HG02938 (cell line): ENCODE results near the gene ANXA1.

Experiments used
- ATAC-seq: cut with Tn5 transposase; IDR thresholded peaks from one replicate; pipeline ENCODE4 v1.9.1; 2021; ENCODE audit warnings: mild to moderate bottlenecking, moderate library complexity; ENCODE audit not compliant: unreplicated experiment

ANXA1 gene

DNA sequence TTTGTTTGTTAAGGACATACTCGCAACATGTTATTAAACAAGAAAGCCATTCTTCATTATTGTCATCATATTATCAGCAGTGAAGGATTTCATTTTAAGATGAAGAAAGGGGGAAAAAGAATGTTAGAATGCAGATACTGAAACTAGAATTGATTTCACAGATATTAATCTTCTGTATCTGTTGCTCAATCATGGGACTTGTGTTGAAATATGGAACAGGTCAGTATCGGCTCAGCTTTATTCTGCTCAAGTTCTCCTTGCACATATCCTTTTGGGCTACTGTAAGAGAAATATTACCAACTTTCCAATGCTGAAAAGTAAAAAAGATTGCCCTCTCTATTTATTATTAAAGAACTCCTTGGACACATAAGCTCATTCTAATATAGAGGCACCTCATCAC lies 13.8 kb upstream of the ANXA1 start:
- ATAC-seq, result no peak

DNA sequence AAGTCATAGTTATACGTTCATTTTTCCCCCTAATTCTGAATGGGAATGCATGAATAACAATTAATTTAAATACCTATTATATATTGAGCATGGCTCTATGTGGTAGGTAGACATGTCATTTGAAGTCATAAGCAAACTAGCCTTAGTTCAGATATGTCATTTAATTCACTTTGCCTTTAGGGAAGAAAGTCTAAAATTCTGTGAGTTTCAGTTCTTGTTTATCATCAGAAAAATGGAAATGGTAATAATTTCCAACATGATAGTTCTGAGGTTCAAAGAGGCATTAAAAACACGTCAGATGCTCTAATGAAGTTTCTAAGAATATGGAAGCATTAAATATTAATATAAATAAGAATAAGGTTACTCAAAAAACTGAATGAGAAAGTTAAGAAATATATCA lies 13.1 kb upstream of the ANXA1 start:
- ATAC-seq, result no peak

DNA sequence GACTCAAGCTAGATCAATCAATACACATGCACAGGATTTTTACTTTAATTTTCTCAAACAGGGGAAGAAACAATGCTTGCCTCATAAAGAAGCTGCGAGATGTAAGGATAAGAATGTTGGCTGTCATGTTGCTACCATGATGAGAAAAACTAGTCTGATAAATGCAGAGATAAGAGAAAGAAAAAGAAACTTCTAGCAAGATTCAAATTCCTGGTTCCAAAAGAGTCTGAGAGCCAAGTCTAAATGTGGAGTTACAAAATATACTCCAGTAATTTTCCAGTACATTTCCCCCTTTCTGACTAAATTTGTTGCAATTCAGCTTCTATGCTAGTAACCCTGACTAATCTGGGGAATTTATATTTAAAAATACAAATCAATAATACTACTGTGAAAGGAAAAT lies 10.4 kb upstream of the ANXA1 start:
- ATAC-seq, result no peak

DNA sequence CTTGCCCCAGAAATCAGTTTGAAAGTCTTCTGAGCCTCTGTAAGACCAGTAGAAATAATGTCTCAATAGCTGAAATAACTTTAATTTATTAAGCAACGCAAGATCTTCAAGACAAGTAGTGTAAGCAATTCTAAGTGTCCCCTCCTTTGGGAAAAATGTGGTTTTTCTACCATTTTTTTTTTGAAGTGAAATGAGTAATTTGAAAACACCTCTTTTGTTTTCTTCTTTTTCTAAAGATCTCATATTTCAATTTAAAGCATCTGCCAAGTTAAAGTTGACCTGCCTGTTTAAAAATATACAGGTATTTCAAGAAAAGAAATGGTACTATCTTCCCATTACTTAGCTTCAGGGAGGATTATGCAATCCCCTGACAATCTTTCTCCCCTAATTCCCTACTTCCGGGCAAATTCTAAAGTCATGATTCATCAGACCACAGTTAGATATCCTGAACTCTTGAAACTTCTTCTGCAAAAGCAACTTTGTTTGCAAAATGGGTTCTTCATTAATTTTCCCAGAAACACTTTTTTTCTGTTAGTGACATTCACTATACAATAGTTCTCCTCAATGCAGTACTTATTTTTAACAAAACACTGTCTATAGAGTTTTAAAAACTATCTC lies 7.8 kb upstream of the ANXA1 start:
- no peak for ATAC-seq

DNA sequence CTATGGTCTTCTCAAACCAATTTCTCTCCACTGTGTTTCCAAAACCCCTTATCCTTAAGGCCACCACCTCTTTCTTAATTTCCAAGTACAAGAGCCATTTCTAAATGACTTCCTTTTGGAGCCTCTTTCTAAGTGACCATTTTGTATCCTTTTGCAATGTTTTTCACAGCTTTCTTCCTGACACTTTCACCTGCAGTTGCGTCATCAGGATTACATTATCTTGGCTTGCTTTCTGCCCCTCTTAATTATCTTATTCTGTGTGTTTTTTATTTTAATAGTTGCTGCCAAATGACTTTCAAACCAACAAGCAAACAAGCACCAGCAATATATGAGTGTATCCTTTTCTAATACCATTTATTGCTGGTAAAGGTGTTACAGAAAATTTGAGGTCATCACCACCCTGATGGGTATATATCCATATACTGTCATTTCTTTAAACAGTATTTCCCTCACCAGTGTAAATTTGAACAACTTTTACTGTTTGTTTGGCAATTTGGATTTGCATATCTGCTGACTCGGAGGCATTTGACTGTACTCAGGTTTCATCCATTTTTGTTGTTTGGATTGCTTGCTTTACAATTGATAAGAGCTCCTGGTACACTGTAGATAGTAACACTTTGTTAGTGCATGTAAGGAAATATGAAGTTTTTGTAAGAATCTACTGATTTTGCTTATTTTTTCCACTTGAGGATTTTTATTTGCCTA lies 5.4 kb upstream of the ANXA1 start:
- ATAC-seq, result no peak

DNA sequence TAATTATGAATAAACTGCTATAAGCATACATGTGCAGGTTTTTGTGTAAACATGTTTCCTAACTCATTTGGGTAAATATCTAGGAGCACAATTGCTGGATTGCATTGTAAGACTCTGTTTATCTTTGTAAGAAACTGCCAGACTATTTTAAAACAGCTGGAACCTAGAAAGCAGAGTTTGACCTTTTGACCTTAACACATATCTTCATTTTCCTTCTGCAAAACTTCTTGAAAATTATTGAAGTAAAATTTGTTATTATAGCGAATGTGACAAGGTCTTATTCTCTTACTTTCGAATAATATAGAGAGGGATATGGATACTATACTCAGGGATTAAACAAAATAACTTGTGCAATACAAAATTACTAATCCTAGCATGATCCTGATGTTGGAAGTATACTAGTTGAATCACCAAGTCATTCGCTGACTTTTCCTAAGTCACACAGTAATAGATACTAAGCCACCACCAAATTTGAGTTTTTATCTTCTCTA lies 3.2 kb upstream of the ANXA1 start:
- no peak for ATAC-seq

DNA sequence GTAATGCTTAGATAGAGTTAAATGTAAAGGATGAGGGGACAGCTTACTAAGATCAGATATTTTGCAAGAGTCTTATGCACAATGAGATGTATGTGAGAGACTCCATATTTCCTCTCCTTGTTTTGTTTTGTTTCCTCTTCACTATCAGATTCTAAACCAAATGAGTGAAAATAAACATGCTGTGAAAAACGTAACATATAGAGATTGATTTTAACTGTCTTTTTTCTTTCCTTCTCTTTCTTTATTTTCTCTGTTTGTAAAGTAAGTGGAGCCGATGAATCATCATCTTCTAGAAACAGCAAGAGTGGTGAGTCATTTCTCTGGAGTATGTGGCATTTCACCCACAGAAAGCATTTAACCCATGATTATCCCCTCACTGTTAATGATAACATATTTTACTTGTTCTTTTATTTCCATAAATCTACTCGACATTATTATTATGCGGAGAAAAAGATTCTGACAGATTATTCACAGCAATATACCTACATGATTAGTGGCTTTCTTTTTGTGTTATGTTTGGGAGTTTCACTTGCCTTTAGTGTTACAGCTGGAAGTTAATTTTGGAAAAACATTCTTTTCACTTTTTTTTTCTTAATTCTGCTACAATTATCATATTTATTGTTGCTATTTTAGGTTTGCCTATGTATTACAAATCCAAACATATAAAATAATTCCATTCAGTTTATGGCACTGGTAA lies 2.1 kb upstream of the ANXA1 start:
- peak; percentile 83 for ATAC-seq

DNA sequence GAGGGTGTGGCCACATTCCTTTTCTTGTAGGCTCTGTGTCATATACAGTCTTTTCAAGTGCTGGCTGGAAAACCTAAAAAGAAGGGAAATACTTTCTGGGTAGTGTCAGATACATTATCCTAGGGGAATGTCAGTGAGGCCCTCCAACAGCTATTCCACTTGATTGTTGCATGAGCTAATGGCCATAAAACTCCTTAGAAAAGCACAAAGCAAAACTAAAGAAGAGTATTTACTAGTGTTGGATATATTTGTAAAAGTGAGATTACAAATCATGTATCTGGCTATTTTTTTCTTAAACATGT lies 829 bp downstream of the ANXA1 start:
- ATAC-seq, result no peak

DNA sequence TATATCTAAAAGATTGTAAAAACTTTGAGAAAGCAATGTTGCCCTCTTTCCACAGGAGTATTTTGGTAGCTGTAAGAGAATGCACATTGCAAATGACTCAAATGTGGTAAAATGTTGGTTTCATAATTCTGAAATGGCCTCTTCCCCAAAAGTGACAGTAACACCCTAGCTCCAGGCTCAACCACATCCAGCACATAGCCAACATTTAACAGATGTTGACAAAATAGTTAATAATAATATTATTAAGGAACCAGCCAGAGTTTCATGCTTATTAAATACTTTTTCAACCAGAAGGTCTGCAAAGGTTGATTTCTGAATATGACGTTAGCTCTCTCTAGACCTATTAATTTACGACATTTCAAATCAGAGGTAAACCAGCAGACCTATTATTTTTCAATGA lies 1.3 kb downstream of the ANXA1 start:
- peak; percentile 66 for ATAC-seq

DNA sequence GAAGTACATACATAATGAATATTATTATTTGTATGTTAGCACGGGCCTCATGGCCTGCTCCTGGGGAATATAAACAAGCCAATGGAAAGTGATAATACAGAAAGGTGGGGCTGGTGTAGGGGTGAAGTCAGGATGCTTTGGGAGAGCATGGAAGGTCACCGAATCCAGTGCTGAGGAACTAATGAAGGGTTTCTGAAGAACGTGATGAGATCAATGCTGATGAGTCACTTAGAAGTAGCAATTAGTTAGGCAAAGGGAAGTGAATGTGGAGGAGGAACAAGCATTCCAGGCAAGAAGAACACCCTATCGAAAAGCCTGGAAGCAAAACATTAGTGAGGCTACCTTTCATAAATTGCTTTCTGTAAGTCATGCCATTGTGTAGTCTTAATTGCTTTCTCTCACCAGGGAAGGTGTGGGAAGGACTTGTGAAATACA lies 2.1 kb downstream of the ANXA1 start:
- ATAC-seq, result no peak

DNA sequence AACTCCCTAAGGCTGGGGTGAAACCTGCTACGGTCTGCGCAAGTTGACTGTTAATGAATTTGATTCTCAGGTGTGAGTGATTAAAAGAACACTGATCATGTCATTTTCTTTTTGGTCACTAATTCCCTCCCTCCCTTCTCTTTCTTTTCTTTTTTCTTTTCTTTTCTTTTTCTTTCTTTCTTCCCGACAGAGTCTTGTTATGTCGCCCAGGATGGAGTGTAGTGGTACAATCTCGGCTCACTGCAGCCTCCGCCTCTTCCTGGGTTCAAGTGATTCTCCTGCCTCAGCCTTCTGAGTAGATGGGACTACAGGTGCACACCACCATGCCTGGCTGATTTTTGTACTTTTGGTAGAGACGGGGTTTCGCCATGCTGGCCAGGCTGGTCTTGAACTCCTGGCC lies 2.6 kb downstream of the ANXA1 start:
- ATAC-seq, result no peak

DNA sequence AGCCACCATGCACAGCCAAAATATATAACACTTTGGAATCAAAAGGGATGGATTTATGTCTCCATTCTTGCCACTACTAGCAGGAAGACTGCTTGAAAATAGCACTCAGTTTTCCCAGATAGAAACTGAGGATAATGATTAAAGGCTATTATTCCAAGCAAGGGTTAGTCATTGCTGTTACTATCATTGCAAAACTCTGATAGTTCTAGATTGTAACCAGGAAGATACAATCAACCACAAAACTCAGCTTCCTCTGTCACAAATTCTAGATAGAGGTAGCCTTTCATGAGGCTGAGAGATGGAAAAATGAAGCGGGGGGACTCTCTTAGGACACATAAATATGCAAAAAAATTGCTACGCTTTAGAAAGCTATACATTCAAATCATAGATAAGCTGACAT lies 3.1 kb downstream of the ANXA1 start:
- ATAC-seq, result no peak

DNA sequence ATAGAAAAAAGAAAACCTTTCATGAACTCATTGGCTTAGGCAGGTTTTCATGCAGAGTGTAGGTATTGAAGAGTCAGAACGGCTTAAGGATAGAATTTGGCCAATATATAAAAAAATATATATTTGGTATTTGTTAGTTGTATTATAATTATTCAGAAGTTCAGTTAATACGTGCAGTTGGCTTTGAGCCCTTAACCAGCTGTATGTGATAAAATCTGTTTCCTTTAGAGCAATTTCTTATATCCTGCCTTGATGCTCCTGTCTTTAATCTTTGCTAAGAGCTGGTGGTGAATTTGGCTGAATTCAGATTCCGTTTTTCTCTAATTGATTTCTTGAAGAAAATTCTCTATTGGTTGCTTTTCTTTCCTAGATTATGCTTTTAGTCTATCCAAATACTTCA lies 3.7 kb downstream of the ANXA1 start:
- no peak for ATAC-seq

DNA sequence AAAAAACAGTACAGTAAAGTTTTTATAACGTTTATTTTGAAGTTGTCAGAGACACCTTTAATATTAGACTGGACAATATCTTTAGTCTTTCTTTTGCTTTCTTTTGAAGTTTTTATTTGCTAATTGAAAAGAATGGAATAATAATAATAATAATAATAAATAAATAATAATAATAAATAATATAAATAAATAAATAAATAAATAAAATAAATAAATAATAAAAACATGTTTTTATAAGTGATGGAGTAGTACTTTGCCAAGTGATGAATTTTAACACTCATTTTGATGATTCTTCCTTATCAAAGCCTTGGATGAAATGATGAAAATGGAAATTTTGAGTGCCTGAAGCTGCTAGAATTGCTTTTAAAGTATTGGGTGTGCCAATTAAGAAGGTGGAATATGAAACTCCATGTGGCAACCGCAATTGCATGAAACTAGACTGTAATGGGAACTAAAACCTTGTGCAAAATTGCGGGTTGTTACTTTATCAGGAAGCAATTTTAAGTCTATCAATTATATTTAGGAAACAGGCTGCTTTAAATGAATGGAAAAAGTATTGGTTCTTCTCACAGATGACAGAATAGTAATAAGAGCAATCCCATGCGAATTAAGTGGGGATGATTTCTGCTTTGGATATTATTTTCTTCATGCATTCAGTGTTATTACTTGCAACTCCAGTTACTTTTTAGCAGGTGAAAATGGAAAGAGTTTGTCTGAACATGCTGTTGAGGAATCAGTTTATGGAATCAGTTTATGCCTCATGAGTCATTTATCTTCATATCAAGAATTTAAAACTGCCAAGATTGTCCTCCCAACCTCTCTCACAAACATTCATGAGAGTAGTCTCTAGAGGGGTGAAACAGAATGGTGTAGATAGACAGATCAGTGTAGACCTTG lies 4.6 kb downstream of the ANXA1 start:
- ATAC-seq, result no peak

DNA sequence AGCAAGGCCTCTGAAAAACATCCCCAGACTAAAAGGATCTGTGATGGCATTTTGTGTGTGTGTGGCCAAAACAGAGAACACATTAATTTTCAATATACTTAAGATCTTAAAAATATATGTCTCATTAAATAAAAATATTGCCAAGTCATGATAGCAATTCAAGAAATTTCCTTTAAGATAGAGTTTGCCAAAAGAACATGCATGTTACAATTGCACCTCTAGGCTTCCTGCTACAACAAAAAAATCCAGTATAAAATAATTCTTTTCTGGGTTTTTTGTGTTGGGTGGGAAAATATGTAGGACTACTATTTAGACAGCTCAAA lies 5.2 kb downstream of the ANXA1 start:
- no peak for ATAC-seq

DNA sequence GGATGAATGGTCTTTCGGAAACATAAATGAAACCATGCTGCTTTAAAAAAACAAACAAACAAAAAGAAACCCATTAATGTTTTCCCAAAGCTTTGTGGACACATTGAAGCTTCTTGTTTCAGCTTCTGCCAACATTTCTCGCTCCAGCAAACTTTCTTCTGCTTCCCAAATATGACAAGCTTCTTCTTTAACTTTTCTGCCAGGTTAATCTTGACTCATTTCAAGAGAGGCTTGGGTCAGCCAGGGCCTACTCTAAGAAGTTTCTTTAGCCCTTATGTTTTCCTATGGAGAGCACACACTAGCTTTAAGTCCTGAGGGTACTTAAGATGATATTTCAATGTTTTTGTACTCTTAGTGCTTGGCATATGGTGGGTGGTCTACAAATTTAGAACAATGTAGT lies 6.1 kb downstream of the ANXA1 start:
- no peak for ATAC-seq

DNA sequence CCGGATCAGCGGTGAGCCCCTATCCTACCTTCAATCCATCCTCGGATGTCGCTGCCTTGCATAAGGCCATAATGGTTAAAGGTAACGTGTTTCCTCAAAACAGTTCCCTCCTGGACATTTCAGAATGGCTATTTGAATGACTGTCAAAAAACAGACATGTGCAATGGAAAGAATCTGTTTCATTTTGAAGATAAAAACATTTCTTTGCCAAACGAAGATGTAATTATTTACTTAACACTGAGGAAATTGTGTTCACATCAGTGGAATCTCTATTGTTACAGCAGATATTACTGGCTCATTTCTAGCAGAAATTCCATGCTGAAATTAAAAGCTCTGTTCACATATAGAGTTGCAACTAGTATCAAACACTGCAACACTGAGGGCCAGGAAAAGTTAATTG lies 7.1 kb downstream of the ANXA1 start:
- no peak for ATAC-seq

DNA sequence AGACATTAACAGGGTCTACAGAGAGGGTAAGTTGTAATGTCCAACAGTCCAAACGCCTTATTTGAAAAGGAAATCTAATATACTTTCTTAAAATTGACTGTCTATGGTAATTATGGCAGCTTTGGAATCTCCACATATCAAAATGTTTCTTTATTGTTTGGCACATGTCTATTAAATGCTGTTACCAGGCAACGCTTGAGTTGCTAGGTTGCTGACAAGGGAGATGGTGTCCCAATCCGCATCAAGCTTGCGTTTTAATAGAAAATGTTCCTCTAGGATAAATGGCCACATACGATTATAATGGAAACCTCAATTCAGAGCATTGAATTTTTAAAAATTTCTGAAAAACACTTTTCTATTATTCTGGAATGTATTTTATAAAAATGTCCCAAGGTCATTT lies 9.2 kb downstream of the ANXA1 start:
- ATAC-seq, result no peak

DNA sequence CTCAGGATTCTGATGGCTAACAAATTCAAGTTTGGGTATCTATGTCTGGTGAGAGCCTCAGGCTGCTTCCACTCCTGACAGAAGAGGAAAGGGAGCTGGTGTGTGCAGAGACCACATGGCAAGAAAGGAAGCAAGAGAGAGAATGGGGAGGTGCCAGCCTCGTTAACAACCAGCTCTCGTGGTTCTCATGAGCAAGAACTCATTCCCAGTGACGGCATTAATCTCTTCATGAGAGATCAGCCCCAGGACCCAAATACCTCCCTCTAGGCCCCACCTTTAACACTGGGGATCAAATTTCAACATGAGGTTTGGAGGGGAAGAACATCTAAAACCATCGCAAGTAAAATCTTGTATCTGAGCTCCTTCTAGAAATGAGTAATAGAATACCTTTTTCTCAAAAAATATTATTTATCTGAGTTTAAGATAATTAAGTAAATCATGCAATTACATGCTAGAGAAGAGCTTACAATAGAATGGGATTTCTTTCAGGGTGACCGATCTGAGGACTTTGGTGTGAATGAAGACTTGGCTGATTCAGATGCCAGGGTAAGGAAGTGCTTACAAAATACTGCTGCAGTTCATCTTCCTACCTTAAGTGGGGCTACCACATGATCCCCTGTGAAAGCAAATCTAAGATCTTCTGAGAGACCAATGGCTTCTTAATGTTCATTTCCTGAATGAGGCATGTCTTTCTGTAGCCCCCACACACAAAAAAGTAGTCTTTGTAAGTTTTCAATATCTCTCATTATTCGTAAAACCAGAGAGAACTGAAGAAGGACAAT lies 11.5 kb downstream of the ANXA1 start:
- peak; percentile 50 for ATAC-seq

DNA sequence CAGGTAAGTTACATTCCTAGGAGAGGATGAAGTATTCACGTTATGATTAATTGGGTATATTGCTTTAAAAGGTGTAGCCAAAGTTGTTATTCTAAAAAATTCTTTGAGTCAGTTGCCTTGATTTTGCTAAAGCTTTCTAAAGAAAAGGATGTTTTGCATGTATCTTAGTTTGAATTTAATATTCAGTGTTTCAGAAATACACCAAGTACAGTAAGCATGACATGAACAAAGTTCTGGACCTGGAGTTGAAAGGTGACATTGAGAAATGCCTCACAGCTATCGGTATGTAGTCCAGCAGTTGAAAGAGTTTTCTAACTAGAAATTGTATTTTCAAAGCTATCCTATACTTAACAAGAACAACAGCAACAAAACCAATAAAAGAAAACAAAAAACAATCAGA lies 14.2 kb downstream of the ANXA1 start:
- no peak for ATAC-seq

DNA sequence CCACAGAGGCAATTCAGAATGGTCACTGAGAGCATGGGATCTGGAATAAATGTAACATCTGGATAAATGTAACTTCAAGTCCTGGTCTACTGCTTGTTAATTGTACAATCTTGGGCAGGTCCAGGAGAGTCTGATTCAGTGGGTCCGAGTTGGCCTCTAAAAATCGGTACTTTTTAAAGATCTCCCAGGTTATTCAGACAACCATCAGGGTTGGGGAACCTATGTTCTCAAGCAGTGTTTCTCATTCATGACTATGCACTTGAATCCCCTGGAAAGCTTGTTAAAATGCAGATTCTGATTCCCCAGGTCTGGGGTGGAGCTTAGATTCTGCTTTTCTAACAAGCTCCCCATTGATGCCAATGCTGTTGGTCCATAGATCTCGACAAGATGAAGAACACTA lies 14.8 kb downstream of the ANXA1 start:
- ATAC-seq, result no peak
